GM12872 (cell line): ENCODE measurements around the gene UBXN6.

ENCODE experiments used
- CTCF ChIP-seq: IDR thresholded peaks from 3 replicates; pipeline ENCODE4 v1.5.1; 2011; ENCODE audit warnings: low read depth, mild to moderate bottlenecking, low read length, moderate library complexity; ENCODE audit not compliant: insufficient read depth

UBXN6 gene

GRCh38 chr19:4492337-4493103, 34.9 kb upstream of the UBXN6 start:
- no peak for TF ChIP-seq CTCF

- TF ChIP-seq CTCF: no peak
Observed at GRCh38 chr19:4491446-4491845, 33.9 kb upstream of the UBXN6 start.

GRCh38 chr19:4488496-4488895, 30.9 kb upstream of the UBXN6 start:
- no peak for TF ChIP-seq CTCF

- TF ChIP-seq CTCF: no peak
Observed at GRCh38 chr19:4487572-4487971, 30.0 kb upstream of the UBXN6 start.

- TF ChIP-seq CTCF: no peak
Observed at GRCh38 chr19:4483385-4483784, 25.8 kb upstream of the UBXN6 start.

GRCh38 chr19:4482721-4483364, 25.2 kb upstream of the UBXN6 start:
- no peak for TF ChIP-seq CTCF

- no peak for TF ChIP-seq CTCF
Observed at GRCh38 chr19:4477034-4477801, 19.6 kb upstream of the UBXN6 start.
